Activated effector memory CD4-positive, alpha-beta T cell treated with anti-CD3 and anti-CD28 coated beads, Interleukin-2, amount 50 U/mL, for 16 hours (primary cell): ENCODE results near the gene LMF2.
"Not testable (repeated sequence)": the region's sequence is repeated elsewhere in the genome, so short reads cannot be mapped to it uniquely, and the experiment has no call there.

Experiments
- DNase-seq: peaks from one replicate; pipeline ENCODE4 v3.0.0-alpha.2; 2020

LMF2 gene

DNA sequence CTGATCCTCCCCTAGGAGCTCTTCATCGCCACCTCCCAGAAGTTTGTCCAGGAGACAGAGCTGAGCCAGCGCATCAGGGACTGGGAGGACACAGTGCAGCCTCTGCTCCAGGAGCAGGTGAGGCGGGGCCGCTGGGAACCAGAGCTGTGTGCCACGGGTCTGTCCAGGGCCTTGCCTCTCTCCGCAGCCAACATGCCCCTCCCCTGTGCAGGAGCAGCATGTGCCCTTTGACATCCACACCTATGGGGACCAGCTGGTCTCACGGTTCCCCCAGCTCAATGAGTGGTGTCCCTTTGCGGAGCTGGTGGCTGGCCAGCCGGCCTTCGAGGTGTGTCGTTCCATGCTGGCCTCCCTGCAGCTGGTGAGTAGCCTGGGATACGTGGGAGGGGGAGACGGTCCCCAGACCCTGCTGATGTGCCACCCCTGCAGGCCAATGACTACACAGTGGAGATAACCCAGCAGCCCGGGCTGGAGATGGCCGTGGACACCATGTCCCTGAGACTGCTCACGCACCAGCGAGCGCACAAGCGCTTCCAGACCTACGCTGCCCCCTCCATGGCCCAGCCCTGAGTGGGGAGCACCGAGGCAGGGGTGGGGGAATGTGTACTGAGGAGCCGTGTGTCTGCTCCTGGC lies 15.4 kb upstream of the LMF2 start:
- DNase-seq, result no peak

DNA sequence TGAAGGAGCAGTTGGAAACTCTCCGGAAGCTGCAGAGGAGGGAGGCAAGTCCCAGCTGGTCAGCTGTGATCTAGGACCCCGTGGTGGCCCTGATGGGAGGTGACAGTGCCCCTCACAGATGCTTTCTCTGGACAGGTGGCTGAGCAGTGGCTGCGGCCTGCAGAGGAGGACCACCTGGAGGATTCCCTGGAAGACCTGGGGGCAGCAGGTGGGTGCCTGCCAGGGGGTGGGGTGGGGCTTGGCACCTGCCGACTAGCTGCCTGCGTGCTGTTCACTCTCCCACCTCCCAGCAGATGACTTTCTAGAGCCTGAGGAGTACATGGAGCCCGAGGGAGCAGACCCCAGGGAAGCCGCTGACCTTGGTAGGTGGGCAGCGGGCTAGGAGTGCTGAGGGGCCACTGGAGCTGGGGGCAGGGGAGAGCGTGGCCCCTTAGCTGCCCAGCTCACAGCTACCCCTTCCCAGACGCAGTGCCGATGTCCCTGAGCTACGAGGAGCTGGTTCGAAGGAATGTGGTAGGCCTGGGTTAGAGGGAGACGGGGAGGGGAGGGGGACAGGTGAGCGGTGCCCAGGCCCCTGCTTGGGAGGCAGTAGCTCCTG lies 14.8 kb upstream of the LMF2 start:
- DNase-seq, result no peak

DNA sequence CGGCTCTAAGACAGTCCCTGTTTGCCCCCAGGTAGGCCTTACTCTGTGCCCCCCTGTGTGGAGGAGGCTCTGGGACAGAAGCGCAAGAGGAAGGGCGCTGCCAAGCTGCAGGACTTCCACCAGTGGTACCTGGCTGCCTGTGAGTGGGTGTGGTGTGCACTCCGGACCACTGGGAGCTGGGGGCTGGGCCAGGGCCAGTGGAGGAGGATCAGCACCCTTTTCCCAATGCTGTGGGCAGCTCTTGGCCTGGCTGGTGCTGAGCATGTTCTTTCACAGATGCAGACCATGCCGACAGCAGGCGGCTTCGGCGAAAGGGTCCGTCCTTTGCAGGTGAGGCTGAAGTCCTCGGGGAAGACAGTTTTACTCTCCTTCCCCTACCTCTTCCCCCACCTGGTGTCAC lies 14.2 kb upstream of the LMF2 start:
- no peak for DNase-seq

DNA sequence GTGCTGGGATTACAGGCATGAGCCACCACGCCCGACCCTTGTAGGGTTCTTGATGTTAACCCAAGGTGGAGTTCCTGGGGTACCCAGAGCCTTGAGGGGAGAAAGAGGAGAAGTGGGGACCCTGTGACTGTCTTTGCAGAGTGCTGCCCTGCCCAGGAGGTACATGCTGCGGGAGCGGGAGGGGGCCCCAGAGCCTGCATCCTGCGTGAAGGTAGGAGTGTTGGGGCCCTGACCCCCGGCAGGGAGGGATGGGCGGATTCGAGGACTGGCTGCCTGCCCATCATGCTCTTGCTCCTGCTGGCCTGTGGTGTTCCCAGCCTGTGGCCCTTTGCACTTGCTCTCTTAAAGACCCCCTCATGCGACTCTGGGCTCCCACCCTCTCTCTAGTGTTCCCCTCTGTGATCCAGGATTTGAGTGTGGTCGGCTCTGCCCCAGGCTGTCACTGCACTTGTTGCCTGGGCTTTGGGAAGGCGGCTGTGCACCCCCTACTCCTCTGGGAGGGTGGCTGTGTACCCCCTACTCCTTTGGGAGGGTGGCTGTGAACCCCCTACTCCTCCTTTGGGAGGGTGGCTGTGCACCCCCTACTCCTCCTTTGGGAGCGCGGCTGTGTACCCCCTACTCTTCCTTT lies 13.4 kb upstream of the LMF2 start:
- DNase-seq, result no peak

DNA sequence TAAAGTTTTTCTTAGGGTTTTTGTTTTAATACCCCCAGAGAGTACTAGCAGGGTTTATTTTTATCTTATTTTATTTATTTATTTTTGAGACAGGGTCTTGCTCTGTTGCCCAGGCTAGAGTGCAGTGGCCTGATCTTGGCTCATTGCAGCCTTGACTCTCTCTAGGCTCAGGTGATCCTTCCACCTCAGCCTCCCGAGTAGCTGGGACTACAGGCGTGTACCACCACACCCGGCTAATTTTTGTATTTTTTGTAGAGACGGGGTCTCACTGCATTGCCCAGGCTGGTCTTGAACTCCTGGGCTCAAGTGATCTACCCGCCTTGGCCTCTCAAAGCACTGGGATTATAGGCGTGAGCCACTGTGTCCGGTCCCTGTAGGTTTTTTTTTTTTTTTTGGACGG lies 12.7 kb upstream of the LMF2 start:
- DNase-seq, result not testable (repeated sequence)

DNA sequence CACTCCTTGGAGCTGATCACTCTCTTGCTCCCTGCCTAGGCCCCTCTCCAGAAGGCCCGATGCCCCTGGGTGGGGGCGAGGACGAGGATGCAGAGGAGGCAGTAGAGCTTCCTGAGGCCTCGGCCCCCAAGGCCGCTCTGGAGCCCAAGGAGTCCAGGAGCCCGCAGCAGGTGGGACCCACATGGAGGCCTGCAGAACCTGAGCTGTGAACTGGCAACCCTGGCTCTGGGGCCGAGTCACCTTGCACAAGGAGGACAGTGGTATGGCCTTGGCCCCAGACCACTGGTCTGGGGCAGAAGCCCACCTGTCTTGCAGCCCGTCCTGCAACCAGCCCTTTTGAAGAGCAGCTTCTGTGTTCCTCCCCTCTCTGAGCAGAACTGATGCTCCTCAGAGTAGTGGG lies 11.6 kb upstream of the LMF2 start:
- DNase-seq, result no peak

DNA sequence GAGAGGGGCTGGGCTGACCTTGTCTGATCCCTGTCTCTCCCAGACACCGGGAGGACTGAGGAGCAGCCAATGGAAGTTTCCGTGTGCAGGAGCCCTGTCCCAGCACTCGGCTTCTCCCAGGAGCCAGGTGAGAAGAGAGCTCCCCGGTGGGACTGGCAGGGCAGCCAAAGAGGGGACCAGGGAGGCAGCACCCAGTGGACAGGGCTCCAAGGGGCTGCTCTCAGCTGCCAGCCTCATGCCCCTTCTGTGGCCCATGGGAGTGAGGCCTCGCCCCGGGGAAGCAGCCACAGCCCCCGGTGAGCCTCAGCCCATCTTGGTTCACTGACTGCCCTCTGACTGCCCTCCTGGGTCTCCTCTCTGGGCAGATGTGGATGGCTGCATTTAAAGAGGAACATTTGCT lies 11.1 kb upstream of the LMF2 start:
- DNase-seq, result no peak

DNA sequence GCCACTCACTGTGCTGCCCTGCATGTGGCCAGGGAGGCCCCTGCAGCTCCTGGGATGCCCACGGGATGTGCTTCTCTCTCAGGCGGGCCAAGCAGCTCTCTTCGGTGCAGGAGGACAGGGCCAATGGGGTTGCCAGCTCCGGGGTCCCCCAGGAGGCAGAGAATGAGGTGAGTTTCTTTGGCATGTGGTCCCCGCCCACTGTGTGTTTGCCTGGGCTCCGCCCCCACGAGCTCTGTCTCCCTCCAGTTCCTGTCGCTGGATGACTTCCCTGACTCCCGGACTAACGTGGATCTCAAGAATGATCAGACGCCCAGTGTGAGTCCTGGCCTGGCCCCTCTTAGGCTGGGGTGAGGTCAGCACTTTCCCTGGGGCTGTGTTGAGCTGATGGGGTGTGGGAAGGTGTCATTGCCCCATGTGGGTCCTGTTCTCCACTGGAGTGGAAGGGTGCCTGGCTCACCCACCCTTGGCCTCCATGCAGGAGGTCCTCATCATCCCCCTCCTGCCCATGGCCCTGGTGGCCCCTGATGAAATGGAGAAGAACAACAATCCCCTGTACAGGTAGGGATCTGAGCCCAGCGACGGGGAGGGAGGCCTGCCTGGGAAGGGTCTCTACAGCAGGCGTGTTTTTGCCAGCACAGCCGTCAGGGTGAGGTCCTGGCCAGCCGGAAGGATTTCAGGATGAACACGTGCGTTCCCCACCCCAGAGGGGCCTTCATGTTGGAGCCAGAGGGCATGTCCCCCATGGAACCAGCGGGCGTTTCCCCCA lies 10.2 kb upstream of the LMF2 start:
- DNase-seq, result no peak

DNA sequence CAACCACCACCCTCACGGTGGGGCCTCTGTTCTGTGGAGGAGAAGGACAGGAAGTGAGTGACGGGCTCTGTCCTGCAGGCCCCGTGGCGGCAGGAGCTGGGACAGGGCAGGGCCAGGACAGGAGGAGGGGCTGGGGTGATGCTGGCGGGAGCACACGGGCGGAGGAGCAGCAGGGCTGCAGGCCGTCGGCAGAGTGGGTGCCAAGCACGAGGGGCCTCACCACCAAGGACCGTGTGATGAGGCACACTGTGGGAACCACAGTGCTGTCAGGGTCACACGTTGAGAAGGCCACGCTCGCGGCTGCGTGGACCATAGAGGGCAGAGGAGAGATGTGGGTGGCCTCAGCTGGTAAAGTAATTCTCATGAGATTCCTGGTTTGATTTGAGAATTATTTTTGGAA lies 9.4 kb upstream of the LMF2 start:
- DNase-seq, result no peak

DNA sequence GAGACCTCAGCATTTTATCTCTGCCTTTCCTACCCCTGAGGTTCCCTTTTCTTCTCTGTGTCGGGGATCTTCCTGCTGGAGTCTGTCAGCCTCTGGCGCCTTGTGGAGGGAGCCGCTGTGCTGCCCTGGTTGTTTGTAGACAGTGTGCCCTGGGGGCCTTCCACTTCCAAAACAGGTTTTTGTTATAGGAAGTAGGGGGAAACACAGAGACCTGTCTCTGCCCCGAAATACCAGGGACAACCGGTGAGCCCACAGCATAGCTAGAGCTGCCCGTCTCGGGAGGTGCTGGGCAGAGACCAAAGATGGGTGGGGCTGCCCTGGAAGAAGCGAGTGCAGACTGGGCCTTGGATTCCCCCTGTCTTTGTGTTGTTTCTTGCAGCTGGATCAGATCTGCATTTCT lies 8.6 kb upstream of the LMF2 start:
- DNase-seq, result no peak

DNA sequence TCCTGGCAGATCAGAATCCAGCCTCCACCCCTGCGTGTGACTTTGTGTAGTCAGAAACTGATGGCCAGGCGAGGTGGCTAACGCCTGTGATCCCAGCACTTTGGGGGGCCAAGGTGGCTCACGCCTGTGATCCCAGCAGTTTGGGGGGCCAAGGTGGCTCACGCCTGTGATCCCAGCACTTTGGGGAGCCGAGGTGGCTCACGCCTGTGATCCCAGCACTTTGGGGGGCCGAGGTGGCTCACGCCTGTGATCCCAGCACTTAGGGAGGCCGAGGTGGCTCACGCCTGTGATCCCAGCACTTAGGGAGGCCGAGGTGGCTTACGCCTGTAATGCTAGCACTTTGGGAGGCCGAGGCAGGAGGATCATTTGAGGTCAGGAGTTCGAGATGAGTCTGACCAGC lies 5.7 kb upstream of the LMF2 start:
- no peak for DNase-seq

DNA sequence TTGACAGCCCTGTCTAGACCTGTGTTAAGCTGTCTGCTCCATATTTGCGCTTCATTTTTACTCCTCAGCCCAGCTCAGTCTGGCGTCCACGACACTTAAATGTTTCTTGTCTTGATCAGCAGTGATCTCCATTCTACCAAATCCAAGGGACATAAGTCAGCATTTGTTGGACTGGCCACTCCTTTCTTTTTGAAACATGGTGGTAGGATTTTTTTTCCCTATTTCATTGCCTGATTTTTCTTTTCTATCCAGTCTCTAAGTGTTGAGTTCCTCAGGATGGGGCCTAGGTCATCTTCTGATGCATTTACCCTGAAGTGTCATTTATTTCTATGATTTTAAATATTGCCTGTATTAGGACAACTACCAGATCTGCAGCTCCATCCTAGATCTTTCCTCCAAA lies 1.4 kb upstream of the LMF2 start:
- no peak for DNase-seq

DNA sequence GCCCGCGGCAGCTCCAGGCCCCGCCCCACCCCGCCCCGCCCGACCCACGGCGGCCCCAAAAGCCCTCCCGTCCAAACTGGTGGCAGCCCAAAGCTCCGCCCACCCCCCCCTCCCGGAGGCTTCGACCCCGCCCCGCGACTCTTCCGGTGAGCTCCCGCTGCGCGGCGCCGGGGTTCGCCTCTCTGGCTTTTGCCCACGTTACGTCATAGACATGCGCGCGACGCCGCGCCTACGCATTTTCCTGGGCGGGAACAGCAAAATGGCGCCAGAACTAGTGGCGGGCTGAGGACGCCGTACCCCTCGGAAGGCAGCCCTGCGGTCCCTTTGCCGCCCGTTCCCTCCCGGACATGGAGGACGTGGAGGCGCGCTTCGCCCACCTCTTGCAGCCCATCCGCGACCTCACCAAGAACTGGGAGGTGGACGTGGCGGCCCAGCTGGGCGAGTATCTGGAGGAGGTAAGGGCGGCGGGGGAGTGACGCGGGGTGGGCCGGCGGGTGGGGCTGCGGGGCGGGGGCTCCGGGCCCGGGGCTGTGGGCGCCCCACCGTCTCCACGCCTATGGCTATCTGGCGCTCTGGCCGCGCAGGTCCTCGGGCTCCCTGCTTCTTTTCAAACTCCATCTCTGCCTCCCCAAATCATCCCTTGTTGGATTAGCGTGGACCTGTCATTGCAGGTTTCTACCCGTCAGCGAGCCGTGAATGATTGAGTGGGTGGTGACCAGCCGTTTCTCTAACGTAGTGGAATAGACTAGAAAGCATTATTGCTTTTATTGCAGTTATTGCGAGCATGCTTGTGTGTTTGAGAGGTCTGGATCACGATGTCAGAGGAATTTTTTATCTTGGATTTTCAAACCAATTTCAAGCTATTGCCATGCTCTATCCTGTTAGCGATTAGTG lies 736 bp upstream of the LMF2 start, which contains the start of gene NCAPH2:
NCAPH2 (plus strand) TSS at position 234 of the 894 bp plus-strand sequence; CDS start at position 348, 114 bp downstream.
- DNase-seq, result peak; percentile 100

DNA sequence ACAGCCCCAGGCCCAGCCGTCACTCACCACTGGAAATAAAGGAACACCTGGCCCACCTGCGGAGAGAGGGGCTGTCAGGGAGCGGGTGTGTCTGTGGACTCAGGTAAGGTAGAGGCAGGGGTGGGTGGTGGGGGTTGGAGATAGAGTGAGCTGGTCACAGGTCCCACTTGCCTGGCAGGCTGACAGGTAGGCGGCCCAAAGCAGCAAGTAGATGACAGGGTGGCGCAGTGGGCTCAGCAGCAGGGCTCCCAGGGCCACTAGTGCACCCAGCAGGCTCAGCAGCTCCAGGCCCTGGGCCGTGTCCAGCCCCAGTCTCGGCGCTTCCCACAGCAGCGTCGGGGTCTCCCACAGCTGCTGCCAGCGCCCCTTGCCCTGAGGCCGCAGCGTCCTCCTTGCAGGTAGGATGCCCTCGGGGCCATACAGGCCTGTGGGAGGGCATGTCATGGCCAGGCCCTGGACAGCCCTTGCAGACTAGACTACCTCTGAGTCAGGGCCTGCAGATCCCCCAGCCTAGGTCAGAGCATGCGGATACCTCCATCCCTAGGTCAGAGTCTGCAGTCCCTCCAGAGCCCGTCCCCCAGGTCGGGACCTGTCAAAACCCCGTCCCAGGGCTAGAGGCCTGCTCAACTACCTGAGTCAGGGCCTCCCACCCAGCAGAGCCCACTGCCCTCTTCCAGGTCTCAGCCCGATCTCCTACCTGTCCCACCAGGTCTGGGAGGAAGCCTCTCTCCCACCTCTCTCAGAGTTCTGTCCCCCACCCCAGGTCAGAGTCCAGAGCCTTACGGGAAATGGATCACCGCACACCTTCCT lies 686 bp downstream of the LMF2 start:
- no peak for DNase-seq

DNA sequence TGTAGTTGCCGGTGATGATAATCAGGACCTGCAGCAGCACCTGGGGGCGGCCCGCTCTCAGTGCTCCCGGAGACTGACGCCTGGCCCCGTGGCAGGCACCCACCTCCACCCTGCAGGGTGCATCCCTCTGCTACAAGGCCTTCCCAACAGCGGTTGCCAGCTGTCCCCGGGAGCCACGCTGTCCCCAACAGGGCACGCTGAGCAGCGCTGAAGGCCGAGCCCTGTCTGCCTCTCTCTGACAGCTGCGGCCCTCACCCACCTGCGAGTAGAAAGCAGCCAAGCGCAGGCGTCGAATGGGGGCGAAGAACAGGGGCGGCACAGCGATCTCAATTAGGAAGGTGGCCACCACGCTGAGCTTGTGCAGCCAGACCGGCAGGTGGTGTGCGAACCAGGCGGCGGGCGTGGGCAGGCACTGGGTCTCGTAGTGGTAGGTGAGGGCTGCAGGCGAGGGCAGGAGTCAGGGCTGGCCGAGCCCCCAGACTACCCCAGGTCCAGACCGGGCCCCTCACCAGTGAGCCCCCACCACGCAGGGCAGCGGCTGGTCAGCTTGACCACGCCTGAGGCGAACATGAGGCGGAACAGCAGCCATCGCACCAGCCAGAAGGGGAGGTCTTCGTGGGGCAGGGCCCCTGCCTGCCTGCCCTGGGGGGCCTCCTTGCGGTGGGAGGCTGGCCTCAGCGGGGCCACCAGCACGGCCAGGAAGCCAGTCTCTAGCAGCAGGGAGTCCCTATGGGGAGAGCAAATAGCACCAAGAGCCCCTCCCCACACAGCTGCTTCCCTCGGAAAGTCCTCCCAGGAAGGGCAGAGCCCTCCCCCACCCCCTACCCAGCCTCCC lies 1.5 kb downstream of the LMF2 start:
- DNase-seq, result no peak

DNA sequence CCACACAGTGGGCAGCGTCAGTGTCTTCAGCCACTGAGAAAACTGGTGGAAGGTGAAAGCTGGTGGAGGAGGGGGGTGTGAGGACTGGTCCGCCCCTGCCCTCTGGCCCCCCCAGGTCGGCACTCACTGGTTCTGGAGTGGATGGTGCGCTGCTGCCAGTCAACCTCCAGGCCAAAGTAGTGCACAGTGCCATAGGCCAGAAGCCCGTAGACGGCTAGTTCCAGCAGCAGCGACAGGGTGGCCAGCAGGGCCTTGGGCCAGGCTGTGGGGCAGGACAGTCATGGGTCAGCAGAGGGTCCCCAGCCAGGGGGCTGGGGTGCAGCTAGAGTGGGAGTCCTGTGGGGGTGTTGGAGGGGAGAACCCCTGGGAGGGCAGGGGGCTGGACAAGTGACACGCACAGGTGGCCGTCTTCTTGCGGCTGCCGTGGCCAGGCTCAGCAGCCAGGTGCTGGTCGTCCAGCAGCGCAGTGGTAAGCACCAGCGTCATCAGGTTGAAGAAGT lies 2.2 kb downstream of the LMF2 start:
- DNase-seq, result no peak

DNA sequence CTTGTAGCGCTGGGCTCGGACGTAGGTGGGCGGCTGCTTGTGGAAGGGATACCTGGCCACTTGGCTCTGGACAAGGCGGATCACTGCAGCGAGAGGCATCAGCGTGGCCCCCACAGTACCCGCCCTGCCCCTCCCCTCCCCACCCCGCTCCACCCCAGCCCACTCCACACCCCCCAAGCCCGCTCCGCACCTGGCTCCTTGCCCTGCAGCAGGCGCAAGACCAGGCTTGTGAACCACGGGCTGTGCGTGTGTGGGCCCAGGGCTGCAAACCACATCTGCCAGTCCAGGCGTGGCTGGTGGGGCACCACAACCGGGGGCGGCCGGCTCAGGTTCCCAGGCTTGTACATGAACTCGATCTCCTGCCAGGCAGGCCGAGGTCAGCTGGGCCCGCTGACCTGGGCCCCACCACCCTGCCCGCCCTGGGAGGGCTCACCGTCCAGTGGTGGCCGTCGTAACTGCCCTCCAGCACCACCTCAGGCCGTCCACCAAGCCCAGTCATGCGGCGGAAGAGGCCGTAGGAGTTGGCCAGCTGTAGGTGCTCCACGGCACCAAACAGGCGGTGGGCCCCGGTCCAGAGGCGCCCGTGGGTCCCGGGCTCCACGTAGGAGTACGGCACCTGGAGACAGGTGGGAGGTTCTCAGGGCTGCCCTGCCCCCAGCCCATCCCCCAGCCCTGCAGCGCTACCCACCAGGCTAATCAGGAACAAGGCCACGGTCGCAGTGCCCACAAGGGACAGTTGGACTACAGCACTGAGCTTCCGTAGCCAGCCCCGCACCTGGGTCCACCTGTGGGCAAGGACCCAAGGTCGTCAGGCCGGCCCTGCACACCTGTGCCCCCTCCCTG lies 2.9 kb downstream of the LMF2 start:
- DNase-seq, result no peak

DNA sequence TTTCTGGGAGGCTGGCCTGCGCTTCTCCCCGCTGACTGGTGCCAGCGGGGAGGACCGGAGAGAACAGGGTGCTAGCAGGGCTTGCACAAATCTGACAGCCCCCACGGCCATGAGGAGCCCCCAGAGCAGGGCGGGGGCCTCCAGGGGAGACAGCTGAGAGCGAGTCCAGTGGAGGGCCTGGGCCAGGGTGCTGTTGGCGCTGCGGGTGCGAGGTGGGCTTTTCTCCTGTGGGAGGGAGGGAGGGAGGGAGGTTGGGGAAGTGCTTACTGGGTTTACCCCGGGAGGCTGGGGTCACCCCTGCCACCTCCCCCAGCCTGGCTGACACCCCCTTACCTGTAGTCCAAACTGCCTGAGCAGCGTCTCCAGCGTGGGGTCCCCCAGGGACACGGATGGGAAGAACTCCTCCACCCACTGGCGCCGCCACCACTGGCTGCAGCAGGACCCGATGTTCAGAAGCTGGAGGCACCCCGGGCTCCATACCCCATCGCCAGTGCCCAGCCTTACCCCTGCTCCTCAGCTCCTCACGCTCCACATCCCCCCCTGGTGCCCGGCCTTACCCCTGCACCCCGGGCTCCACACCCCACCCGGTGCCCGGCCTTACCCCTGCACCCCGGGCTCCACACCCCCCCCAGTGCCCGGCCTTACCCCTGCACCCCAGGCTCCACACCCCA lies 3.9 kb downstream of the LMF2 start:
- no peak for DNase-seq
